Putamen (tissue), 1 donor: ENCODE results near the gene RAD51B.
"Not testable (repeated sequence)": the region's sequence is repeated elsewhere in the genome, so short reads cannot be mapped to it uniquely, and the experiment has no call there.

Experiments
- DNase-seq: peaks from one replicate; pipeline ENCODE4 v3.0.0-alpha.2; 2016; ENCODE audit warnings: low spot score

Gene RAD51B

GRCh38 chr14:67949771-67950170 is 130.2 kb downstream of the RAD51B start:
- no peak for DNase-seq

DNA sequence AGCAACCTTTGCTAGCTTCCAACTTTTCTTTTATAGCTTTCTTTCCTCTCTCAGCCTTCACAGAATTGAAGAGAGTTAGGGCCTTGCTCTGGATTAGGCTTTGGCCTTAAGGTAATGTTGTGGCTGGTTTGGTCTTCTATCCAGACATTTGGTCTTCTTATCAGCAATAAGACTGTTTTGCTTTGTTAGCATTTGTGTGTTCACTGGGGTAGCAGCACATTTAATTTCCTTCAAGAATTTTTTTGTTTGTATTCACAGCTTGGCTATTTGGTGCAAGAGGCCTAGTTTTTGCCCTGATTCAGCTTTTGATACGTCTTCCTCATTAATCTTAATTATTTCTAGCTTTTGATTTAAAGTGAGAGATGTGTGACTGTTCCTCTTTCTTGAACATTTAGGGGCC is 130.8 kb downstream of the RAD51B start:
- no peak for DNase-seq

GRCh38 chr14:67951529-67952135 is 132.1 kb downstream of the RAD51B start:
- DNase-seq: no peak

DNA sequence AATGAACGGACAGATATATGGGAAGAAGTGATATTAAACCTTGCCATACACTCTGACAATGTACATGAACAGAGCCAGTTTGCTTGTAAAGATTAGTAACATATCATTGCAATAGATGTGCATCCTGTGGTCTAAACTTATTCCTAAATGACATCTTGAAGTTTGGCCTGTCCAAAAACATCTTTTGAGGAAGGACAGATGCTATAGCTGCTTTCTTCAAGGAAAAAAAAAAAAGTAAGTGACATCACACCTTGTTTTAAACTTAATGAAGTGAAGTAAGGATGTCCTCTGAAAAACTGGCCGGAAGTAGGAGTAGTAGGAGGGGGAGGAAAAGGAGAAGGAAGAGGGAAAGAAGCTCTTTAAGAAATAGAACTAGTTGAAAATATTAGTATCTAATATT is 132.8 kb downstream of the RAD51B start:
- DNase-seq: no peak

- no peak for DNase-seq
These were observed 133.2 kb downstream of the RAD51B start for GRCh38 chr14:67952786-67953185.

- DNase-seq: no peak
These were observed 135.7 kb downstream of the RAD51B start for GRCh38 chr14:67955261-67955660.

GRCh38 chr14:67957946-67958345 is 138.4 kb downstream of the RAD51B start:
- no peak for DNase-seq

GRCh38 chr14:67961676-67962075 is 142.1 kb downstream of the RAD51B start:
- DNase-seq: no peak

DNA sequence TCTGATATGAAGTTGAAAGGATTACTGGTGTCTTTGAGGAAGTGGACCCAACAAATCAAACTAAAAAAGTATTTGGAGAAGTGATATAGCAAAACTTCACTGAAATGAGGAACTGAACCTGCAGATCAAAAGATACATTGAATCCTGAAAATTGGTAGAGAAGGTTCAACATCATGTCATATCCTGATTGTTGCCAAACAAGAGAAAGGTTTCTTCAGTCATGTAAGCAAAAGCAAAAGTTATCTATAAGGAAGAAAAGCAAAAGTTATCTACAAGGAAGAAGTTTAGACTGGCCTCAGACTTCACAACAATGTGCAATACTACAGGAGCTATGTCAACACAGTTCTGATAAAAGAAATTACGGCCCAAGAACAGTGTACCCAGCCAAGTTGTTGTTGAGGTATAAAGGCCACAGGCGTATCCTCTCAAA is 142.7 kb downstream of the RAD51B start:
- no peak for DNase-seq

DNA sequence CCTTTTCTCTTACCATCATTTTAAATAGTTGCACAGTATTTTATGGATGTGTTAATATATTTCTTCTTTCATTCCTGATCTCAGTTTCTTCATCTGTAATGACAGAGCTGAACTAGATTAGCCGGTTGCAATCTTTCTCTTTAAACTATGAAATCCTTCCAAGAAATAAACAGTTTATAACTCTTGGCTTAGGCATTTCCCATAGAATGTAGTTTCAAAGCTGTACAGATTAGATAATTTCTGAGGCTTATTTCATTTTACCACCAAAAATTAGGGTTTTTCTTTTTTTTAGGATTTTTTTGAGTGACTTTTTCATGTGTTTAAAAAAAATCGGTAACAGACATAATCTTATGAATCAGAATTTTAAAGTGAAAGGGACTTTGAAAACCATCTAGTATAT is 144.0 kb downstream of the RAD51B start:
- no peak for DNase-seq

GRCh38 chr14:67963960-67964812 is 144.6 kb downstream of the RAD51B start:
- no peak for DNase-seq

DNA sequence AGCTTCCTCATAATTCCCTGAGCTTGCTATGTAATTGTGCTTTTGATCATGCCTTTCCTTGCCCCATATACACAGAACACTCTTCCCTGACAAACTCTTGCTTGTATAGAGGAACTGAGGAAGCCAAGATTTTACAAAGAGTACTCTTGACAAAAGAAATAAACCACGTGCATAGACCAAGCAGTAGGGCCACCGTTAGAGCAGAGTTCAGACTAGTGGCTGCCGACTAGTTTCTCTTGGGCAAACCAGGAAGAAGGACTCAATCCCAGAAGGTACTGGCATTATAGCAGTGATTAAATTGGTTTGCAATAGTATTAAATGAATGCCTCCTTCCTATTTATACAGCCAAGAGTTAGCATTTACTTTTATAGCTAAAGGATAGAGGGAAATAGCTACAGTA is 146.1 kb downstream of the RAD51B start:
- DNase-seq: no peak

DNA sequence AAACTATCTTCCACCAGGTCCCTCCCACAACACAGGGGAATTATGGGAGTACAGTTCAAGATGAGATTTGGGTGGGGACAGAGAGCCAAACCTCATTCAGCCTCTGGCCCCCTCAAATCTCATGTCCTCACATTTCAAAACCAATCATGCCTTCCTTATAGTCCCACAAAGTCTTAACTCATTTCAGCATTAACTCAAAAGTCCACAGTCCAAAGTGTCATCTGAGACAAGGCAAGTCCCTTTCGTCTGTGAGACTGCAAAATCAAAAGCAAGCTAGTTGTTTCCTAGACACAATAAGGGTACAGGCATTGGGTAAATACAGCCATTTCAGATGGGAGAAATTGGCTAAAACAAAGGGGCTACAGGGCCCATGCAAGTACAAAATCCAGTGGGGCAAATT is 147.6 kb downstream of the RAD51B start:
- no peak for DNase-seq

- DNase-seq: not testable (repeated sequence)
These were observed 148.4 kb downstream of the RAD51B start for GRCh38 chr14:67967970-67968369.

DNA sequence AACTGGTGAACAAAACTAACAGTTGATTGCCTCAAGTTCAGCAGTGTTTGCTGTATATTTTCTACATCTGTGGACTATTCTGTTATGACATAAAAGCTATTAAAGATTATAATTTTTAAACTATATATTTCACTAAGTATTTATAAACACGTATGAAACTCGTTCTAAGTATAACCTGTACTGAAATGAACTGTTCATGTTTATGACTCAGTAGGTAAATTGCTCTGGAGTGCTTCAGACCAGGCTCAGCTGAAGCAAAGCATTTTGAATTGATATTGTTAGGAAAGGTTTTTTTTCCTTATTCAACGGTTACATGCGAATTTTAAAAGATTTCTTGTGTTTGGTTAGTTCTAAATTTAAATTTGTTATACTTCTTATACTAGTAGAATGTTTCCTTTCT is 151.3 kb downstream of the RAD51B start:
- DNase-seq: no peak

DNA sequence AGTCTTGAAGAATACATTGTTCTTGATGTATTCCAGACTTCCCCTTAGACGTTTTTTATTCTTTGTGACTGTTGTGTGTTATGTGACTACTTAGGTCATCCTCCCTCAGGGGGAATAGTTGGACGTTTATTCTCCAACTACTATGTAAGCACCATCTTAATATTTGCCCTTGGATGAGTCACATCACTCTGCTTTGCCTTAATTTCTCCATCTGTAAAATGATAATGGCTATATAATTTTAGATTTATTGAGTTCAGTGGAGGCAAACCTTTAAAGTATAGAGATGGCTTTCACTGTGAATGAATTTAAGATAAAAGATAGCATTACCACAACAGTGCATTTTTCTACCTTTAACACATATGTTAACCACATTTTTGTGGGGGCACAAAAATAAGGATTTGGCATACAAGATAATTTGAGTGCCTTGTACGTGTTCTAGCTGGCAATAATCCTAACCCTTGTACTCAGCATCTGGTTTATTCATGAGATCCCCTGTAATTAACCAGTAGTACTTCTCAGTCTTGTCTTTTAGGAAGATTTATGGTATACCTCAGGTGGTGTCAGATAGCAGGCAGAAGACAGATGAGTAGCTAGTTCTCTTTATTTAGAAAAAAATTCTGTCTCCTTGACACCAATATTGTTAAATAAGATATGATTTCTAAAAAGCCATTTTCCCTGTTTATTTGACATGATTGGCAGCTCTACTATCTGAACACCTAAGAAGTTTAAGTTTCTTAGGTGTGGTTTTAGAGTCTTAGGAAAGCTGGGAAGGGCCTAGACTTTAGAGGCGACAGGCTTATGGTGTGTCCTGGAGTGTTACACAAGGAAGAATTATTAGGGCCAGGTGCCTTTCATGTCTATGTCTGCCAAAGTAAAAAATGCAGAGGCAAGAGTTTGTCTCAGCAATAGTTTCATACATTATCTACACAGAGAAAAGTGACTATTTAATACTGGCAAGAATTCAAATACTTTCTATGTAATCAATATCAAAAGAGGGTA is 152.3 kb downstream of the RAD51B start:
- no peak for DNase-seq

- no peak for DNase-seq
These were observed 153.9 kb downstream of the RAD51B start for GRCh38 chr14:67973436-67973835.

GRCh38 chr14:67975470-67975869 is 155.9 kb downstream of the RAD51B start:
- DNase-seq: no peak

DNA sequence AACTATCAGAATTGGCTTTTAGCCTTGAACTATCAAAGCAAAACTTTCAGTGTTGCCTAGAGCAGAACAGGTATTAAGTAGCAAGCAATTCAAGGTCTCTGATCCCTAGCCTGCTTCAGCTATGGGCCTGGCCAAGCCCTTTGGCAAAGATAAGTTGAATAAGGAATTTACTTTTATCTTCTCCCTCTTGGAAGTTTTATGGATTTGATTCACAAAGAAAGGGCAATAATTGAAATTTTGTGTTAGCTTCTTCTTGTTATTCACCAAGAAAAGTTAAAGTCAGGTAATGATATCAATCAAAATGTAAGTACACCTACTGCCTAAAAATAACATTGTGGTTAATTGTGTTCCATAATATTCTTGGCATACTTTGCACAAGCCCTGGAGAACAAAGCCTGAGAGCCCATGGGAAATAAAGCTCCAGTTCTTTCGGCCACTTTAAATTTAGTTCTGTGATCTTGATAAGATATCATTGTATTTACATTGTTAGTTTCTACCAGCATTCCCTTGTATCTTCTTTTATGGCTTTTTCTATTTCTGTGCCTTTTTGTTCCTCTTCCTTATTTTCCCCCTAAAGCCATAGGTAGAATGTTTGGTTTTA is 158.0 kb downstream of the RAD51B start:
- peak; percentile 11 for DNase-seq

- no peak for DNase-seq
These were observed 159.2 kb downstream of the RAD51B start for GRCh38 chr14:67978749-67979148.

- DNase-seq: no peak
These were observed 163.4 kb downstream of the RAD51B start for GRCh38 chr14:67982711-67983608.
